Smooth muscle cell (in vitro differentiated cells): Measurements from ENCODE around the gene PDXK. TPM values are rescaled to one million over a fixed set of nuclear protein-coding genes. Genes with fewer than 3 reads are reported as not detected.

Source experiments
- DNase-seq: peaks from one replicate; lab custom pipeline; 2025; ENCODE audit not compliant: unreplicated experiment; lab: John Stamatoyannopoulos, UW
- H2AFZ ChIP-seq: fragments of 200-600 bp; sonication (generic); 2 replicates; pipeline ENCODE4 v1.6.0; 2016; ENCODE audit warnings: antibody characterized with exemption, low read depth, mild to moderate bottlenecking
- H3F3A ChIP-seq: fragments of 200-600 bp; sonication (generic); 2 replicates; pipeline ENCODE4 v1.6.0; 2017; ENCODE audit warnings: antibody characterized with exemption, low read depth
- H3K27ac ChIP-seq: fragments of 200-600 bp; sonication (generic); 2 replicates; pipeline ENCODE4 v1.5.1; 2016; ENCODE audit warnings: low read depth, mild to moderate bottlenecking
- H3K27me3 ChIP-seq: fragments of 200-600 bp; sonication (generic); 2 replicates; pipeline ENCODE4 v1.6.1; 2016; ENCODE audit warnings: low read depth, mild to moderate bottlenecking
- H3K36me3 ChIP-seq: fragments of 200-600 bp; sonication (generic); 2 replicates; pipeline ENCODE4 v1.5.1; 2016; ENCODE audit warnings: low read depth
- H3K4me1 ChIP-seq: fragments of 200-600 bp; sonication (generic); 2 replicates; pipeline ENCODE4 v1.5.1; 2016; ENCODE audit warnings: low read depth
- H3K4me2 ChIP-seq: fragments of 200-600 bp; sonication (generic); 2 replicates; pipeline ENCODE4 v1.6.0; 2016; ENCODE audit warnings: mild to moderate bottlenecking
- H3K4me3 ChIP-seq: fragments of 200-600 bp; sonication (generic); 2 replicates; pipeline ENCODE4 v1.5.1; 2016; ENCODE audit warnings: mild to moderate bottlenecking
- H3K79me2 ChIP-seq: fragments of 200-600 bp; sonication (generic); 2 replicates; pipeline ENCODE4 v1.6.0; 2016; ENCODE audit warnings: low read depth, mild to moderate bottlenecking
- H3K9ac ChIP-seq: fragments of 200-600 bp; sonication (generic); 2 replicates; pipeline ENCODE4 v1.6.0; 2016; ENCODE audit warnings: low read depth
- H3K9me3 ChIP-seq: fragments of 200-600 bp; sonication (generic); replicated peaks from 2 replicates; pipeline ENCODE4 v1.5.1; 2016; ENCODE audit warnings: low read depth
- H4K20me1 ChIP-seq: fragments of 200-600 bp; sonication (generic); 2 replicates; pipeline ENCODE4 v1.6.0; 2016; ENCODE audit warnings: low read depth
- WGBS: methylation state at CpG from one replicate; pipeline ENCODE4 v1.1.7; 2016; ENCODE audit warnings: low lambda C conversion rate; 5-methylcytosine and 5-hydroxymethylcytosine counted together
- polyA plus RNA-seq: library from polyadenylated mRNA; unstranded; fragments of >200 nt; fragmentation: Nextera tagmentation; extraction: Ambion mirVana; gene quantifications from 2 replicates; pipeline ENCODE4 v1.2.1, GENCODE V29; 2016
- total RNA-seq: library from RNA; depleted of rRNA; stranded (reverse); fragments of >200 nt; gene quantifications from 2 replicates; pipeline ENCODE4 v1.2.3, GENCODE V29; 2014
- TF ChIP-seq, protein P1 (sequence below): fragments of 200-600 bp; sonication (generic); IDR thresholded peaks from 2 replicates; pipeline ENCODE4 v1.5.1; 2017; ENCODE audit warnings: borderline replicate concordance, mild to moderate bottlenecking, antibody characterized with exemption; ENCODE audit not compliant: insufficient read depth, poor library complexity, severe bottlenecking

PDXK gene
- total and polyA plus RNA-seq, 2 experiments from 2014 or later, result 92.6 to 184 TPM

DNA sequence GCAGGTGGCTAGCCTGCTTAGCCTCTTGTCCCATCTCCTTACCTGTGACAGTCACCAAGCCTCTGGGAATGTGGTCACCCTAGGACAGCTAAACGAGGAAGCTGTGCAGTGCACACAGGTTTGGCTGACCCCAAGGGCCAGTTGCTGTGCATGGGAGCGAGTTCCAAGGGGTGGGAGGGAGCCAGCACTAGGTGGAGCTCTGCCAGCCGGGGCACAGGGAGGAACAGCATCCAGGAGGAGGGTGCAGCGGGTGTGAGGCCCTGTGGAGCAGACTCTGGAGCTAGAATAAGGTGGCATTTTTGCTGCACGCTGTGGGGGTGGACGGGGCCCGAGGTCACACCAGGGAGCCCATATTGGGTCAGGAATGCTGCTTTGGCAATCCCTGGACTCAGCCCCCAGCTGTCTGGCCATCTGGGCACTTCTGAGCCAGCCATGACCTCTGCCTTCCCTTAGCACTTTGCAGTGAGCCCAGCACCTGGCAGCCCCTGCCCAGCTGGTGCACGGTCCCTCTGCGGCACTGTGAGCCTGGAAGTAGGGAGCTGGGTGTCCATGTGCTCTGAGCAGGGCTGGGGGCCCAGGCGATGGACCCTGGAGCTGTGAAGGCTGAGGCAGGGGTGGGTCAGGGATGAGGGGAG lies 8.7 kb downstream of the PDXK start:
- TF ChIP-seq, protein P1, sequence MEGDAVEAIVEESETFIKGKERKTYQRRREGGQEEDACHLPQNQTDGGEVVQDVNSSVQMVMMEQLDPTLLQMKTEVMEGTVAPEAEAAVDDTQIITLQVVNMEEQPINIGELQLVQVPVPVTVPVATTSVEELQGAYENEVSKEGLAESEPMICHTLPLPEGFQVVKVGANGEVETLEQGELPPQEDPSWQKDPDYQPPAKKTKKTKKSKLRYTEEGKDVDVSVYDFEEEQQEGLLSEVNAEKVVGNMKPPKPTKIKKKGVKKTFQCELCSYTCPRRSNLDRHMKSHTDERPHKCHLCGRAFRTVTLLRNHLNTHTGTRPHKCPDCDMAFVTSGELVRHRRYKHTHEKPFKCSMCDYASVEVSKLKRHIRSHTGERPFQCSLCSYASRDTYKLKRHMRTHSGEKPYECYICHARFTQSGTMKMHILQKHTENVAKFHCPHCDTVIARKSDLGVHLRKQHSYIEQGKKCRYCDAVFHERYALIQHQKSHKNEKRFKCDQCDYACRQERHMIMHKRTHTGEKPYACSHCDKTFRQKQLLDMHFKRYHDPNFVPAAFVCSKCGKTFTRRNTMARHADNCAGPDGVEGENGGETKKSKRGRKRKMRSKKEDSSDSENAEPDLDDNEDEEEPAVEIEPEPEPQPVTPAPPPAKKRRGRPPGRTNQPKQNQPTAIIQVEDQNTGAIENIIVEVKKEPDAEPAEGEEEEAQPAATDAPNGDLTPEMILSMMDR, result peak; percentile 14
- Histone ChIP-seq H3K4me3 (peak overlapping the region; percentile 63), H3K79me2 (peaks cover 67% of the 10 kb centered on the region), H3F3A (peaks cover 26% of the 10 kb centered on the region), H3K4me1 (peaks cover 19% of the 10 kb centered on the region), H3K4me2 (peak overlapping the region; percentile 72), H4K20me1 (peaks cover 84% of the 10 kb centered on the region), H2AFZ (no peak overlapping the region), H3K27me3 (no peaks in the 10 kb centered on the region), H3K9ac (peak overlapping the region; percentile 87), H3K27ac (peak overlapping the region; percentile 99), H3K9me3 (no peaks in the 10 kb centered on the region), H3K36me3 (no peaks in the 10 kb centered on the region)
- 66% methylated on average over 10 of the region's 10 CpGs for WGBS
- DNase-seq, result no peak

DNA sequence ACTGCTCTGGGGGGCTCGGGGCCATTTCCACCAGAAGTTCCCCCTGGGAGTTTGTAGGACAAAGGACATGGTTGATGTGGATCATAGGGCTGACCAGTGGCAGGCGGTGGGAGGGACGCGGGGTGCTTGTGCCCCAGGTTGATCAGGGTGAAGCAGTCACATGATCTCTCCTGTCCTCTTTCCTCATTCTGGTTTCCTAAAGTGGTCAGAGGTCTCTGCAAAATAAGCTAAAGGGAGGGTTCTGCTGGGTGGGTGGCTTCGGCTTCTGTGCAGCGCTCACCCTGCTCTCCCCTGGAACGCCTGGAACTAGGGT lies 9.2 kb downstream of the PDXK start:
- peaks cover 66% of the 10 kb centered on the region for H3K79me2 ChIP-seq
- no peaks in the 10 kb centered on the region for H3K36me3 ChIP-seq
- peaks cover 26% of the 10 kb centered on the region for H3F3A ChIP-seq
- H3K4me2 ChIP-seq, result peak overlapping the region; percentile 72
- H3K9ac ChIP-seq, result peak overlapping the region; percentile 87
- H3K4me1 ChIP-seq, result peaks cover 19% of the 10 kb centered on the region
- peak overlapping the region; percentile 63 for H3K4me3 ChIP-seq
- H2AFZ ChIP-seq, result no peak overlapping the region
- no peak for DNase-seq
- TF ChIP-seq, protein P1, result no peak
- no peaks in the 10 kb centered on the region for H3K9me3 ChIP-seq
- H3K27ac ChIP-seq, result peak overlapping the region; percentile 99
- H4K20me1 ChIP-seq, result peaks cover 84% of the 10 kb centered on the region
- H3K27me3 ChIP-seq, result no peaks in the 10 kb centered on the region
- 30% methylated on average over 6 of the region's 7 CpGs for WGBS

DNA sequence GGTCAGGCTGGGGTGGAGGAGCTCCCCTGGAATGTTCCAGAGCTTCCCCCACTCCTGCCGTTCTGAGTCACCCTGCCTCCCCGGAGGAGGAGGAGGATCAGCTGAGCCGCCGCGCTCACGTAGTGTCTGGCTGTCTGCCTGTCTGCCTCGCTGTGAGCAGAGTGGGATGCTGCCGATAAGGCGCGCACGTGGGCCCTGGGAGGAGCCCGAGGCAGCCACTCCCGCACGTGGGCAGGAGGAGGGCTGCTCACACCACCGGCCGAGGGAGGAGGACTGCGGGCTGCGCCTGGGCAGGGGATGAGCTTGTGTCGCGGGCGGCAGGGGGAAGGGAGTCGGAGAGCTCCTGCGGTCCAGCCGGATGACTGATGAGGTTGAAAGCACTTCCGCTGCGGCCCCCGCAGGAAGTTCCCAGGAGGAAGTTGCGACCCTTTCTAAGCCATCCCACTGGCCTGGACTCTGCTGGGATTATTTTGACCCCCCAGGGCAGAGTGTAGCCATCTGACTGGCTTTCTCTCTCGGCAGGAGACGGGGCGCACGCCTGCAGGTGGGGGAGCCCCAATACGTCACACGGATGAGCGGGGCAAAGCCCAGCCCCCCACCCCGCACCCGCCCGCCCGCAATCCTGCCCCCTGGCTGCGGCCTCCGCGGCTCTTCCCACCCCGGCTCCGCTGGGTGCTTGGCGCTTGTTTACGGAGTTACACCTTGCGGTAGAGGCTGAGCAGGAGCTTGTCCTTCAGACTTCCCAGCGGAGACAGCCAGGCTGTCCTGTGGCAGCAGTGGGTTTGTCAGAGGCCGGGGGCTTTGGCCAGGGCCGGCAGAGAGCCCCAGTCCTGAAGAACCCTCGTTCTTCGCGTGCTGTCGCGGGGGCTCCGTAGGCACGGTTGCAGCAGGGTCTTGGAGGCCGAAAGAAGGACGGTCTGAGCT lies 9.8 kb downstream of the PDXK start:
- Histone ChIP-seq H3K36me3 (no peaks in the 10 kb centered on the region), H3K4me2 (peak overlapping the region; percentile 94), H3K27me3 (no peaks in the 10 kb centered on the region), H3K9me3 (no peaks in the 10 kb centered on the region), H3K9ac (peak overlapping the region; percentile 94), H3K27ac (peak overlapping the region; percentile 99), H3F3A (peaks cover 26% of the 10 kb centered on the region), H3K79me2 (peaks cover 60% of the 10 kb centered on the region), H3K4me1 (peaks cover 19% of the 10 kb centered on the region), H2AFZ (no peak overlapping the region), H3K4me3 (peak overlapping the region; percentile 63), H4K20me1 (peaks cover 84% of the 10 kb centered on the region)
- peak; percentile 87 for DNase-seq
- TF ChIP-seq, protein P1, result peak; percentile 44
- 2% methylated on average over 58 of the region's 59 CpGs for WGBS
